ENCODE results near the gene GREB1.
"Not testable (repeated sequence)": the region's sequence is repeated elsewhere in the genome, so short reads cannot be mapped to it uniquely, and the experiment has no call there.

The GREB1 gene

DNA sequence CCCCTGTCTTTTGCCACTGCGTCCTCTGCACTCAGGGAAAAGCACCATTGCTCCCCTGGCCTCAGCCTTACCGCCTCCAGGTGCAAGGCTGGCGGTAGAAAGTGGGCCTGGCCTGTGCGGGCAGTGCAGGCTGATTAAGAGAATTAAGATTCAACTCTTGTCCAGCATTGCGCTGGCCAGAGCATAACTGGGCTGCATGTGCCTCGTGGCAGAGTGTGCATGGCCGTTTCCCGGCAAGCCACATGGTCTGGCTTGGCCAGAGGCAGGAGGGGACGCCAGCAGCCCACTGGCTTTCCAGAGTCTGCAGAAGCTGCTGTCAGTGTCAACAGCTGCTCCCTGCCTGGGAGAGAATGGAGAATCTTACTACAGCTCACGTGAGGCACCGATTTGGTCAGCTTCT is 123.8 kb downstream of the GREB1 start:
- ChIA-PET CTCF (no interaction called here), POLR2A (no interaction called here)
- WGBS (ENCODE audit: insufficient coverage), result 90% methylated on average over 11 of the region's 11 CpGs
- H3K27ac ChIP-seq (ENCODE audit: insufficient read depth in 1 of 2, low read depth in 1 of 2, low read length in 2 of 2, poor library complexity in 1 of 2, severe bottlenecking in 2 of 2), result no peak overlapping the region
- H3K36me3 ChIP-seq (ENCODE audit: control insufficient read depth in 4 of 4, insufficient read depth in 4 of 4, low read length in 3 of 4), result no peaks in the 10 kb centered on the region
- peaks cover 0 to 3% (median under 1%) of the 10 kb centered on the region in 5 experiments for H3K9me3 ChIP-seq (ENCODE audit: control extremely low read depth in 1 of 5, control insufficient read depth in 4 of 5, insufficient read depth in 2 of 5, low read depth in 1 of 5, low read length in 4 of 5)
- DNase-seq, result no peak
- H3K4me3 ChIP-seq (ENCODE audit: control insufficient read depth in 1 of 7, extremely low read depth in 1 of 7, insufficient read depth in 4 of 7, low read depth in 2 of 7, low read length in 6 of 7), result no peak overlapping the region
- H3K4me1 ChIP-seq (ENCODE audit: control extremely low read depth in 1 of 4, control insufficient read depth in 4 of 4, insufficient read depth in 4 of 4, low read length in 3 of 4), result no peaks in the 10 kb centered on the region
- peaks cover 0 to 20% (median 11%) of the 10 kb centered on the region in 5 experiments for H3K27me3 ChIP-seq (replicated peaks in 2 of 5; ENCODE audit: control insufficient read depth in 4 of 5, insufficient read depth in 5 of 5, low read length in 4 of 5)

DNA sequence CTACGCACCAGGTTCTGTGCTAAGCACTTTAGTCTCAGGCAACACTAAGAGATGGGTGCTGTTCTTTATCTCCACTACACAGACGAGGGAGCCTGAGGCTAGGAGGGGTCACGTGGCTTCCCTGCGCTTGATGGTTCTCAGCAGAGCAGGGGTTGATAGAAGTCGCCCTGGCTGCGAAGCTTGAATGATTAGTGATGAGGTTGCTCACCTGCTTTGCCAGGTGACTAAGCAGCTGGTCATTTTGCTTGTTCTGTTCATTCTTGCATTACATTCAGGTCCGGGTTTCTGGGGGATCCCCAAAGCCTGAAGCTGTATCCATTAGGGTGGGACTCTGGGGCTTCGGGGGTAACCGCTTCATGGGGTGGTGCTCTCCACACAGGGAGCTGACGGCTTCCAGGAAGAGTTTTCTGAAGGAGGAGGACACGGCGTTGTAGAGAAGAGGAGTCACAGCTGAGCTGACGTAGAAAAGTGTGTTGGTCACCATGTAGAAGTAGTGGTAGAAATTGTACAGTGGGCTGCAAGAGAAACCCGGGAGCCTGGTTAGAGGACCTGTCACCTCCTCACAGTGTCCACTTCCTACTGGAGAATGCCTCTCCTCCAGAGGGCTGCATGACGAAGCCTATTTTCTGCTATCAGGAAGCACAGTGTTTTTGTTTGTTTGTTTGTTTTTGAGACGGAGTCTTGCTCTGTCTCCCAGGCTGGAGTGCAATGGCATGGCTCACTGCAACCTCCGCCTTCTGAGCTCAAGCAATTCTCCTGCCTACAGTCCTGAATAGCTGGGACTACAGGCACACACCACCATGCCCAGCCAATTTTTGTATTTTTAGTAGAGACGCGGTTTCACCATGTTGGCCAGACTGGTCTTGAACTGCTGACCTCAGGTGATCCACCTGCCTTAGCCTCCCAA is 124.6 kb downstream of the GREB1 start:
- ChIA-PET CTCF (interaction anchor here (0.8 kb wide), 1 partner anchor 100 kb away, joined by 3 read pairs; no protein-coding TSS in a partner anchor), POLR2A (no interaction called here)
- 93% methylated on average over 14 of the region's 19 CpGs for WGBS (ENCODE audit: insufficient coverage)
- H3K27ac ChIP-seq (ENCODE audit: insufficient read depth in 1 of 2, low read depth in 1 of 2, low read length in 2 of 2, poor library complexity in 1 of 2, severe bottlenecking in 2 of 2), result no peak overlapping the region
- H3K27me3 ChIP-seq (replicated peaks in 2 of 5; ENCODE audit: control insufficient read depth in 4 of 5, insufficient read depth in 5 of 5, low read length in 4 of 5), result peaks cover 0 to 20% (median 11%) of the 10 kb centered on the region in 5 experiments
- no peaks in the 10 kb centered on the region for H3K4me1 ChIP-seq (ENCODE audit: control extremely low read depth in 1 of 4, control insufficient read depth in 4 of 4, insufficient read depth in 4 of 4, low read length in 3 of 4)
- peaks cover 0 to 6% (median 3%) of the 10 kb centered on the region in 5 experiments for H3K9me3 ChIP-seq (ENCODE audit: control extremely low read depth in 1 of 5, control insufficient read depth in 4 of 5, insufficient read depth in 2 of 5, low read depth in 1 of 5, low read length in 4 of 5)
- H3K36me3 ChIP-seq (ENCODE audit: control insufficient read depth in 4 of 4, insufficient read depth in 4 of 4, low read length in 3 of 4), result no peaks in the 10 kb centered on the region
- H3K4me3 ChIP-seq (ENCODE audit: control insufficient read depth in 1 of 7, extremely low read depth in 1 of 7, insufficient read depth in 4 of 7, low read depth in 2 of 7, low read length in 6 of 7), result no peak overlapping the region
- DNase-seq, result no peak

DNA sequence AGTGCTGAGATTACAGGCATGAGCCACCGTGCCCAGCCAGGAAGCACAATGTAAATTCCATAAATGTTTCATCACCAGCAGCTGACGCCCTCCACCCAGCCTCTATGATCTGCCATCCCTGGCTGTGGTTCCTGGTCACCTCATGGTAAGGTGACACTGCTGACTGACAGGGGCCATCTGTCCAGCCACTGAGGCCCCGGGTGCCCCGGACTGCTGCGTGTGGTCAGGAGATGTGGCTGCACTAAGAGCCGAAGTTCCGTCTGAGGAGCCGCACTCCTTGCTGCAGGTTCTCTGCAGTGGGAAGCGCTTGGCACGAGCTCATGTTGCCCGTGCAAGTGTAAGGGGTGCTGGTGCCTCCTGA is 125.2 kb downstream of the GREB1 start:
- ChIA-PET POLR2A (no interaction called here), CTCF (interaction anchor here (0.8 kb wide), 1 partner anchor 100 kb away, joined by 3 read pairs; no protein-coding TSS in a partner anchor)

DNA sequence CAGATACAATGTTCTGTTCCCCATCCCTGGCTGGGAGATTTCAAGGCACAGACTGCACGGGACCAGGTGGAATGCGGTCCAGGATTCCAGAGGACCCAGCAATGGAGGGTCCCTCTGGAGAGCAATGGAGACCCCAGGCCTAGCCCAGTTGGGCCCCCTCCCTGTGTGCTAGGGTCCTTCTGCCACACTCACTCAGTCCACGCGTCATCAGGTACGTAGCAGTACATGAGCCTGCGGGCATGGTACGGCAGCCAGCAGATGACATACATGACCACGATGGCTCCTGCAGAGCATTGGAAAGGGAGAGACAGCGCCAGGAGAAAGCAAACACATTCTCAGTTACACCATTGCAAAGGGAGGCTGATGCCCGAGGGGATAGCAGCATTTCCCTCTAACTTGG is 126.0 kb downstream of the GREB1 start:
- 93% methylated on average over 10 of the region's 10 CpGs for WGBS (ENCODE audit: insufficient coverage)
- Histone ChIP-seq H3K4me1 (ENCODE audit: control extremely low read depth in 1 of 4, control insufficient read depth in 4 of 4, insufficient read depth in 4 of 4, low read length in 3 of 4) (no peaks in the 10 kb centered on the region), H3K9me3 (ENCODE audit: control extremely low read depth in 1 of 5, control insufficient read depth in 4 of 5, insufficient read depth in 2 of 5, low read depth in 1 of 5, low read length in 4 of 5) (peaks cover 0 to 6% (median 3%) of the 10 kb centered on the region in 5 experiments), H3K27ac (ENCODE audit: insufficient read depth in 1 of 2, low read depth in 1 of 2, low read length in 2 of 2, poor library complexity in 1 of 2, severe bottlenecking in 2 of 2) (no peak overlapping the region), H3K36me3 (ENCODE audit: control insufficient read depth in 4 of 4, insufficient read depth in 4 of 4, low read length in 3 of 4) (no peaks in the 10 kb centered on the region), H3K27me3 (replicated peaks in 2 of 5; ENCODE audit: control insufficient read depth in 4 of 5, insufficient read depth in 5 of 5, low read length in 4 of 5) (peaks cover 0 to 20% (median 11%) of the 10 kb centered on the region in 5 experiments), H3K4me3 (ENCODE audit: control insufficient read depth in 1 of 7, extremely low read depth in 1 of 7, insufficient read depth in 4 of 7, low read depth in 2 of 7, low read length in 6 of 7) (no peak overlapping the region)
- no peak for DNase-seq
- ChIA-PET POLR2A (no interaction called here), CTCF (no interaction called here)

More for the DNA sequence above, 125.2 kb downstream of the GREB1 start:
- no peaks in the 10 kb centered on the region for H3K4me1 ChIP-seq (ENCODE audit: control extremely low read depth in 1 of 4, control insufficient read depth in 4 of 4, insufficient read depth in 4 of 4, low read length in 3 of 4)
- peaks cover 0 to 20% (median 11%) of the 10 kb centered on the region in 5 experiments for H3K27me3 ChIP-seq (replicated peaks in 2 of 5; ENCODE audit: control insufficient read depth in 4 of 5, insufficient read depth in 5 of 5, low read length in 4 of 5)
- H3K9me3 ChIP-seq (ENCODE audit: control extremely low read depth in 1 of 5, control insufficient read depth in 4 of 5, insufficient read depth in 2 of 5, low read depth in 1 of 5, low read length in 4 of 5), result peaks cover 0 to 6% (median 3%) of the 10 kb centered on the region in 5 experiments
- H3K4me3 ChIP-seq (ENCODE audit: control insufficient read depth in 1 of 7, extremely low read depth in 1 of 7, insufficient read depth in 4 of 7, low read depth in 2 of 7, low read length in 6 of 7), result no peak overlapping the region
- no peak overlapping the region for H3K27ac ChIP-seq (ENCODE audit: insufficient read depth in 1 of 2, low read depth in 1 of 2, low read length in 2 of 2, poor library complexity in 1 of 2, severe bottlenecking in 2 of 2)
- no peak for DNase-seq
- 91% methylated on average over 8 of the region's 11 CpGs for WGBS (ENCODE audit: insufficient coverage)
- H3K36me3 ChIP-seq (ENCODE audit: control insufficient read depth in 4 of 4, insufficient read depth in 4 of 4, low read length in 3 of 4), result no peaks in the 10 kb centered on the region

DNA sequence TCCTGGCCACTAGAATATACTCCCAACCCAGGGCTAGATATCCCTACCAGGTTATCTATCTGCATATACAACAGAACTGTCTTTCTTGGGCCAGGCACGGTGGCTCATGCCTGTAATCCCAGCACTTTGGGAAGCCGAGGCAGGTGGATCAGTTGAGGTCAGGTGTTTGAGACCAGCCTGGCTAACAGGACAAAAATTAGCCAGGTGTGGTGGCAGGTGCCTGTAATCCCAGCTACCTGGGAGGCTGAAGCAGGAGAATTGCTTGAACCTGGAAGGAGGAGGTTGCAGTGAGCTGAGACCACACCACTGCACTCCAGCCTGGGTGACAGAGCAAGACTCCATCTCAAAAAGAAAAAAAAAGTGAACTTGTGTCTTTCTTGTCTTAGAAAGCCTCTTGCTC is 126.6 kb downstream of the GREB1 start:
- POLR2A ChIA-PET; H3K36me3 ChIP-seq (ENCODE audit: control insufficient read depth in 4 of 4, insufficient read depth in 4 of 4, low read length in 3 of 4); H3K27ac ChIP-seq (ENCODE audit: insufficient read depth in 1 of 2, low read depth in 1 of 2, low read length in 2 of 2, poor library complexity in 1 of 2, severe bottlenecking in 2 of 2); H3K4me3 ChIP-seq (ENCODE audit: control insufficient read depth in 1 of 7, extremely low read depth in 1 of 7, insufficient read depth in 4 of 7, low read depth in 2 of 7, low read length in 6 of 7); H3K4me1 ChIP-seq (ENCODE audit: control extremely low read depth in 1 of 4, control insufficient read depth in 4 of 4, insufficient read depth in 4 of 4, low read length in 3 of 4); CTCF ChIA-PET; H3K9me3 ChIP-seq (ENCODE audit: control extremely low read depth in 1 of 5, control insufficient read depth in 4 of 5, insufficient read depth in 2 of 5, low read depth in 1 of 5, low read length in 4 of 5); DNase-seq: not testable (repeated sequence)
- H3K27me3 ChIP-seq (replicated peaks in 2 of 5; ENCODE audit: control insufficient read depth in 4 of 5, insufficient read depth in 5 of 5, low read length in 4 of 5), result peaks cover 0 to 20% (median 11%) of the 10 kb centered on the region in 5 experiments
- 100% methylated on average over 2 of the region's 2 CpGs for WGBS (ENCODE audit: insufficient coverage)

DNA sequence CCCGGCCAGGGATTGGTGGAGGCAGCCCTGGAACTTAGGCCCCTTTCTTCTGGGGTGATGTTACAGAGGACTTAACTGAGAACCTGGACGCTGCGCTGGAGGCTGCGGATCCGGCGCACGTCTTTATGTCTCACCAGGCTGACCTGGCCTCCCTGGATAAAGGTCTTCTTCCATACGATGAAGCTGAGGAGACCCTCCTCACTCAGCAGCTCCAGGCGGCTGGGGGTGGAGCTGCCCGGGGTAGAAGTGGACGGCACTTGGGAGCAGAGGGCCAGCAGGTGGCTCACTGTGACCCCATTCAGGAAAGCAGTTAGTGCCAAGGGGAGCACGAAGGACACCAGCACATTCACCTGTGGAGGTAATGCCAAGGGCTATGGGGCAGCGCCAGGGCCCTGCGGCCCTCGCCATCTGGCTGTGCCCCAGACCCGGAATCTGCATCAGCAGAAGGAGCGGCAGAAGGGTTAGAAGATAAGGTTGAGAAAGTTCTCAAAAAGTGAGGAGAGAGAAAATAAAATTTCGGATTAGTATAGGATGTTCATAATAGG is 128.1 kb downstream of the GREB1 start:
- Histone ChIP-seq H3K27ac (ENCODE audit: insufficient read depth in 1 of 2, low read depth in 1 of 2, low read length in 2 of 2, poor library complexity in 1 of 2, severe bottlenecking in 2 of 2) (no peak overlapping the region), H3K4me1 (ENCODE audit: control extremely low read depth in 1 of 4, control insufficient read depth in 4 of 4, insufficient read depth in 4 of 4, low read length in 3 of 4) (no peaks in the 10 kb centered on the region), H3K4me3 (ENCODE audit: control insufficient read depth in 1 of 7, extremely low read depth in 1 of 7, insufficient read depth in 4 of 7, low read depth in 2 of 7, low read length in 6 of 7) (no peak overlapping the region), H3K36me3 (ENCODE audit: control insufficient read depth in 4 of 4, insufficient read depth in 4 of 4, low read length in 3 of 4) (no peaks in the 10 kb centered on the region), H3K27me3 (replicated peaks in 2 of 5; ENCODE audit: control insufficient read depth in 4 of 5, insufficient read depth in 5 of 5, low read length in 4 of 5) (peaks cover 0 to 18% (median 9%) of the 10 kb centered on the region in 5 experiments), H3K9me3 (ENCODE audit: control extremely low read depth in 1 of 5, control insufficient read depth in 4 of 5, insufficient read depth in 2 of 5, low read depth in 1 of 5, low read length in 4 of 5) (peaks cover 0 to 6% (median 3%) of the 10 kb centered on the region in 5 experiments)
- WGBS (ENCODE audit: insufficient coverage), result 95% methylated on average over 18 of the region's 18 CpGs
- CTCF ChIA-PET, result no interaction called here
- POLR2A ChIA-PET, result no interaction called here
- DNase-seq, result no peak

DNA sequence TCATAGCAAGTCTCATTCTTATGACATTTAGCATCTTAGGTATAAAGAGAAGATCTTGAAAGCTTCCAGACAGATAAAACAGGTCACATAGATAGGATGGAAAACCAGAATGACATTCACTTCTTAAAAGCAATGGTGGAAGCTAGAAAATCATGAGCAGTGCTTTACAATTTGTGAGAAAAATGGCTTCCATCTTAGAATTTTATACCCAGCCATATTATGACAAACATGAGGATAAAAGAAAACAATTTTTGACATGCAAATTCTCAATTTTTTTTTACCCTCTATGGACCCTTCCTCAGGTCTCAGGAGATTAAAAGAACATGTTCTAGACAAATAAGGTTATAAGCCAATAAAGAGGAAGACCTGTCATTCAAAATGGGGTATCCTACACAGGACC is 129.0 kb downstream of the GREB1 start:
- H3K27ac ChIP-seq (ENCODE audit: insufficient read depth in 1 of 2, low read depth in 1 of 2, low read length in 2 of 2, poor library complexity in 1 of 2, severe bottlenecking in 2 of 2), result no peak overlapping the region
- ChIA-PET CTCF (interaction anchor here (0.6 kb wide), 1 partner anchor 1209 kb away, joined by 3 read pairs; no protein-coding TSS in a partner anchor), POLR2A (no interaction called here)
- peaks cover 0 to 6% (median 3%) of the 10 kb centered on the region in 5 experiments for H3K9me3 ChIP-seq (ENCODE audit: control extremely low read depth in 1 of 5, control insufficient read depth in 4 of 5, insufficient read depth in 2 of 5, low read depth in 1 of 5, low read length in 4 of 5)
- no peaks in the 10 kb centered on the region for H3K36me3 ChIP-seq (ENCODE audit: control insufficient read depth in 4 of 4, insufficient read depth in 4 of 4, low read length in 3 of 4)
- peaks cover 0 to 15% (median 9%) of the 10 kb centered on the region in 5 experiments for H3K27me3 ChIP-seq (replicated peaks in 2 of 5; ENCODE audit: control insufficient read depth in 4 of 5, insufficient read depth in 5 of 5, low read length in 4 of 5)
- no peak for DNase-seq
- H3K4me1 ChIP-seq (ENCODE audit: control extremely low read depth in 1 of 4, control insufficient read depth in 4 of 4, insufficient read depth in 4 of 4, low read length in 3 of 4), result no peaks in the 10 kb centered on the region
- H3K4me3 ChIP-seq (ENCODE audit: control insufficient read depth in 1 of 7, extremely low read depth in 1 of 7, insufficient read depth in 4 of 7, low read depth in 2 of 7, low read length in 6 of 7), result no peak overlapping the region
